ENCODE data around the gene GIMAP2. TPM values are rescaled to one million over a fixed set of nuclear protein-coding genes. Genes with fewer than 3 reads are reported as not detected.

GIMAP2 gene
- total RNA-seq = not detected
- not detected for polyA plus RNA-seq (2013, experiment 1 of 2)
- not detected for polyA plus RNA-seq (2013, experiment 2 of 2)
- long read RNA-seq, experiment 1 = 0 reads
- long read RNA-seq, experiment 2 = 0 reads
- long read RNA-seq, experiment 3 = 0 reads
- long read RNA-seq, experiment 4 = 0 reads

DNA sequence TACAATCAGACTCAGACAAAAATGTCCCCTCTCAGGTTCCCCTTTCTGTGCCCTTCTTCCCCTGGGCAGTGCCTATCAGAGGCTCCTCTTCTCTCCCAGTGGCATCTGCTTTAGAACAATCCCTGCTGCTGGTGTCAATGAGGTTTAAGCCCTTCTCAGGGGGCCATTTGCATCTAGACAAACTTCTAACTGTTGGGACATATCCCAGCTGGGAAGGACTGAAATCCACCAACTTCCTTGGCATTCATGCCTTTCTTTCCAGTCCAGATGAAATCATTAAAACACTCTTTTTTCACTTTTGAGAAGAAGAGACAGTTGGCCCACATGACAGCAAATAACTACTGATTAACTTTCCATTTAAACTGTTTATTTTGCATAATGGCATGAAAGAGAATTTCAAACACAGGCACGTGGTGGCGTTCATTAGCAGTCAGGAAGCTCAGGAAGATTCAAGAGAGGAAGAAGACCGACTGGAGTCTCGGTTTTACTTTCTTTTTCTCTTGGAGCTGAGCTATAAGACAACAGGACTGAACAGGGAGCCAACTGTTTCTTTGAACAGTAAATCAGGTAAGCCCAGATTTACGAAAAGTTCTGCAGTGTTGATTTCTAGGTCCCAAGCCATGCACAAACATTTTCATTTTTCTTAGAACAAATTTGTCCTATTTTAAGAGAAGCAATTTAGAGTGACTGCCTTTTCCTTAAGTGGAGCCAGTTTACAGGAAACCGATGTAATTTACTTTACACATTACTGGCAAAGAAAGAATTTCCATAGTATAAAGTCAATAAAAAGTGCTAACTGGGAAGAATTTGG lies at the start of gene GIMAP2:
GIMAP2 (plus strand) TSS at position 488 of the 811 bp plus-strand sequence. CDS start 1,354 bp downstream, outside the sequence.
- no peak within 1 kb of the TSS for H3K27ac Mint-ChIP-seq
- H3K9ac ChIP-seq (ENCODE audit: extremely low read depth, low read length, poor library complexity, severe bottlenecking) = no peak within 1 kb of the TSS
- no peaks in the 10 kb centered on the region for H3K36me3 Mint-ChIP-seq (ENCODE audit: low read depth)
- H3K9me3 Mint-ChIP-seq = no peaks in the 10 kb centered on the region
- no peaks in the 10 kb centered on the region for H3K4me1 ChIP-seq (ENCODE audit: control insufficient read depth, insufficient read depth, low read length)
- no peaks in the 10 kb centered on the region for H3K36me3 ChIP-seq (ENCODE audit: control insufficient read depth, insufficient read depth, low read length)
- WGBS, 2 experiments (ENCODE audit: insufficient coverage in 1 of 2, insufficient read length in 1 of 2) = 44 to 60% methylated on average over 5 to 6 of the region's 6 CpGs
- H3K27me3 Mint-ChIP-seq (ENCODE audit: insufficient read depth) = peaks cover 65% of the 10 kb centered on the region
- no peaks in the 10 kb centered on the region for H3K9me3 ChIP-seq (ENCODE audit: control insufficient read depth, low read length)
- no peak within 1 kb of the TSS for H3K4me3 ChIP-seq (ENCODE audit: low read length)
- H3K4me3 Mint-ChIP-seq = no peak within 1 kb of the TSS
- no peaks in the 10 kb centered on the region for H3K27me3 ChIP-seq (ENCODE audit: control insufficient read depth, insufficient read depth, low read length, poor library complexity, severe bottlenecking)
- TF ChIP-seq, protein P1, sequence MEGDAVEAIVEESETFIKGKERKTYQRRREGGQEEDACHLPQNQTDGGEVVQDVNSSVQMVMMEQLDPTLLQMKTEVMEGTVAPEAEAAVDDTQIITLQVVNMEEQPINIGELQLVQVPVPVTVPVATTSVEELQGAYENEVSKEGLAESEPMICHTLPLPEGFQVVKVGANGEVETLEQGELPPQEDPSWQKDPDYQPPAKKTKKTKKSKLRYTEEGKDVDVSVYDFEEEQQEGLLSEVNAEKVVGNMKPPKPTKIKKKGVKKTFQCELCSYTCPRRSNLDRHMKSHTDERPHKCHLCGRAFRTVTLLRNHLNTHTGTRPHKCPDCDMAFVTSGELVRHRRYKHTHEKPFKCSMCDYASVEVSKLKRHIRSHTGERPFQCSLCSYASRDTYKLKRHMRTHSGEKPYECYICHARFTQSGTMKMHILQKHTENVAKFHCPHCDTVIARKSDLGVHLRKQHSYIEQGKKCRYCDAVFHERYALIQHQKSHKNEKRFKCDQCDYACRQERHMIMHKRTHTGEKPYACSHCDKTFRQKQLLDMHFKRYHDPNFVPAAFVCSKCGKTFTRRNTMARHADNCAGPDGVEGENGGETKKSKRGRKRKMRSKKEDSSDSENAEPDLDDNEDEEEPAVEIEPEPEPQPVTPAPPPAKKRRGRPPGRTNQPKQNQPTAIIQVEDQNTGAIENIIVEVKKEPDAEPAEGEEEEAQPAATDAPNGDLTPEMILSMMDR (conservative IDR thresholded peaks at IDR 0.05) = no peak
- H3K4me1 Mint-ChIP-seq = no peaks in the 10 kb centered on the region
- H3K27ac ChIP-seq (ENCODE audit: low read depth, low read length) = no peak within 1 kb of the TSS
- no peak for DNase-seq

DNA sequence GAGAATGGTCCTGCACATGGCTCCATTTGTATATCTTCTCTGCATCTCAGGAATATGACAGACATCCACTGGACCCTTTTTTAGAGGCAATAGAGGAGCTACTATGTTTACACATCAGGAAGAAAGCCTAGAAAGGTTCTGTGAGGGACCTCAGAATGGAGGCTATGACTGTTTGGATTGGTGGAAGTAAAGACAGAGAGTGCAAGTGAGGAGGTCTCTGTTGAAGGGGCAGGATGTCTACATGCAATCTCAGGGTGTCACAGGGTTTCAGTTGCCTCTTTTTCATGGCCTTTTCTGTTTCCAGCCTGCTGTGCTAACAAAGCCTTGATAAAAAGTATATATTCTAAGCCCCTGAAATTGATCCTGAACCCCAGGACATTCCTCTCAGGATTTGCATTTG lies 43.7 kb upstream of the GIMAP2 start:
- no peaks in the 10 kb centered on the region for H3K4me1 Mint-ChIP-seq
- no peak for DNase-seq
- no peak overlapping the region for H3K27ac Mint-ChIP-seq
- H3K9ac ChIP-seq (ENCODE audit: extremely low read depth, low read length, poor library complexity, severe bottlenecking) = no peak overlapping the region
- H3K4me1 ChIP-seq (ENCODE audit: control insufficient read depth, insufficient read depth, low read length) = no peaks in the 10 kb centered on the region
- no peak overlapping the region for H3K4me3 ChIP-seq (ENCODE audit: low read length)
- no peak overlapping the region for H3K27ac ChIP-seq (ENCODE audit: low read depth, low read length)
- TF ChIP-seq, protein P1 (conservative IDR thresholded peaks at IDR 0.05) = no peak
- no peaks in the 10 kb centered on the region for H3K27me3 ChIP-seq (ENCODE audit: control insufficient read depth, insufficient read depth, low read length, poor library complexity, severe bottlenecking)
- no peaks in the 10 kb centered on the region for H3K9me3 ChIP-seq (ENCODE audit: control insufficient read depth, low read length)
- no peak overlapping the region for H3K4me3 Mint-ChIP-seq
- no peaks in the 10 kb centered on the region for H3K36me3 ChIP-seq (ENCODE audit: control insufficient read depth, insufficient read depth, low read length)
- H3K9me3 Mint-ChIP-seq = peaks cover 23% of the 10 kb centered on the region
- H3K36me3 Mint-ChIP-seq (ENCODE audit: low read depth) = no peaks in the 10 kb centered on the region
- peaks cover 13% of the 10 kb centered on the region for H3K27me3 Mint-ChIP-seq (ENCODE audit: insufficient read depth)

DNA sequence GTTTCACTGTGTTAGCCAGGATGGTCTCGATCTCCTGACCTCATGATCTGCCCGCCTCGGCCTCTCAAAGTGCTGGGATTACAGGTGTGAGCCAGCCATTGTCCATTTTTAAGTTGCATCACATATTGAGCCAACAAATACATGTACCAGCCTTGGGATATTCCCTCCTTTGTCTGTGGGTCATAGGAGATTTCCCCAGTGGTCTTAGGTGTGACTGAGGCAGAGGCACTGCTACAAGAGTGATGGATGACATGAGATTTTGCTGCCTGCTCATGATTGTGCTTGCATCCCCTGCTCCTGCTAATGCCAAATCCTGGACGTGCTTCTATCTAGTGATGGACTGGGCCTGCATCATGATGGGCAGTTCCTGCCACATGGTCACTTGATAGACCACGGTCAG lies 42.6 kb upstream of the GIMAP2 start:
- no peak overlapping the region for H3K27ac Mint-ChIP-seq
- H3K4me3 Mint-ChIP-seq = no peak overlapping the region
- H3K9me3 Mint-ChIP-seq = peaks cover 15% of the 10 kb centered on the region
- Histone ChIP-seq H3K9me3 (ENCODE audit: control insufficient read depth, low read length) (no peaks in the 10 kb centered on the region), H3K27ac (ENCODE audit: low read depth, low read length) (no peak overlapping the region), H3K4me3 (ENCODE audit: low read length) (no peak overlapping the region), H3K27me3 (ENCODE audit: control insufficient read depth, insufficient read depth, low read length, poor library complexity, severe bottlenecking) (no peaks in the 10 kb centered on the region), H3K36me3 (ENCODE audit: control insufficient read depth, insufficient read depth, low read length) (no peaks in the 10 kb centered on the region), H3K9ac (ENCODE audit: extremely low read depth, low read length, poor library complexity, severe bottlenecking) (no peak overlapping the region), H3K4me1 (ENCODE audit: control insufficient read depth, insufficient read depth, low read length) (no peaks in the 10 kb centered on the region)
- TF ChIP-seq, protein P1 (conservative IDR thresholded peaks at IDR 0.05) = no peak
- H3K36me3 Mint-ChIP-seq (ENCODE audit: low read depth) = no peaks in the 10 kb centered on the region
- DNase-seq = no peak
- H3K27me3 Mint-ChIP-seq (ENCODE audit: insufficient read depth) = peaks cover 13% of the 10 kb centered on the region
- WGBS, 2 experiments (ENCODE audit: insufficient coverage in 1 of 2, insufficient read length in 1 of 2) = 85 to 90% methylated on average over 2 to 5 of the region's 5 CpGs
- H3K4me1 Mint-ChIP-seq = no peaks in the 10 kb centered on the region
